Suprapubic skin (tissue), 4 donors: Measurements from ENCODE around the gene KAZALD1. TPM values are rescaled to one million over a fixed set of nuclear protein-coding genes. Genes with fewer than 3 reads are reported as not detected.

Experiments used
- DNase-seq, 2 donors: peaks; one replicate each; pipeline ENCODE4 v3.0.0-alpha.2; 2019; ENCODE audit warnings: low spot score in 2 of 2
- H3K27ac ChIP-seq: fragments of 200-600 bp; sonication (generic); one replicate; pipeline ENCODE4 v1.5.1; 2019
- H3K27me3 ChIP-seq: fragments of 200-600 bp; sonication (generic); one replicate; pipeline ENCODE4 v1.5.1; 2019
- H3K36me3 ChIP-seq: fragments of 200-600 bp; sonication (generic); one replicate; pipeline ENCODE4 v1.5.1; 2019
- H3K4me1 ChIP-seq: fragments of 200-600 bp; sonication (generic); one replicate; pipeline ENCODE4 v1.5.1; 2019
- H3K4me3 ChIP-seq: fragments of 200-600 bp; sonication (generic); one replicate; pipeline ENCODE4 v1.5.1; 2019; ENCODE audit warnings: mild to moderate bottlenecking
- H3K9me3 ChIP-seq: fragments of 200-600 bp; sonication (generic); one replicate; pipeline ENCODE4 v1.5.1; 2019
- EP300 ChIP-seq: sonication (generic); formaldehyde crosslinking; IDR thresholded peaks from one replicate; pipeline ENCODE4 v1.6.1; 2017; ENCODE audit warnings: antibody characterized with exemption
- POLR2A ChIP-seq, 2 donors: fragments of 450-650 bp; IDR thresholded peaks; one replicate each; pipeline ENCODE4 v1.6.1; 2017; ENCODE audit warnings: antibody characterized with exemption in 2 of 2, mild to moderate bottlenecking in 2 of 2, moderate library complexity in 2 of 2
- POLR2AphosphoS5 ChIP-seq, 3 donors: sonication (generic); formaldehyde crosslinking; IDR thresholded peaks; one replicate each; pipeline ENCODE4 v1.6.1; 2017; ENCODE audit warnings: antibody characterized with exemption in 3 of 3
- WGBS: methylation state at CpG from one replicate; pipeline ENCODE4 v1.1.5; 2018; 5-methylcytosine and 5-hydroxymethylcytosine counted together
- total RNA-seq, 4 donors: library from RNA; depleted of rRNA; stranded (reverse); fragments of >200 nt; gene quantifications; one replicate each; pipeline ENCODE4 v1.1.0, GENCODE V29; 2016
- TF ChIP-seq, protein P1 (sequence below), 2 donors: fragments of 200-600 bp in 1 of 2; fragments of 450-650 bp in 1 of 2; sonication (generic) in 1 of 2; IDR thresholded peaks; one replicate each; pipeline ENCODE4 v1.5.1; 2016 to 2019; ENCODE audit warnings: antibody characterized with exemption in 2 of 2, mild to moderate bottlenecking in 1 of 2, moderate library complexity in 1 of 2

Gene KAZALD1
- total RNA-seq, 4 donors from 2014 or later: 1.6 to 4.2 (median 2.5) TPM

DNA sequence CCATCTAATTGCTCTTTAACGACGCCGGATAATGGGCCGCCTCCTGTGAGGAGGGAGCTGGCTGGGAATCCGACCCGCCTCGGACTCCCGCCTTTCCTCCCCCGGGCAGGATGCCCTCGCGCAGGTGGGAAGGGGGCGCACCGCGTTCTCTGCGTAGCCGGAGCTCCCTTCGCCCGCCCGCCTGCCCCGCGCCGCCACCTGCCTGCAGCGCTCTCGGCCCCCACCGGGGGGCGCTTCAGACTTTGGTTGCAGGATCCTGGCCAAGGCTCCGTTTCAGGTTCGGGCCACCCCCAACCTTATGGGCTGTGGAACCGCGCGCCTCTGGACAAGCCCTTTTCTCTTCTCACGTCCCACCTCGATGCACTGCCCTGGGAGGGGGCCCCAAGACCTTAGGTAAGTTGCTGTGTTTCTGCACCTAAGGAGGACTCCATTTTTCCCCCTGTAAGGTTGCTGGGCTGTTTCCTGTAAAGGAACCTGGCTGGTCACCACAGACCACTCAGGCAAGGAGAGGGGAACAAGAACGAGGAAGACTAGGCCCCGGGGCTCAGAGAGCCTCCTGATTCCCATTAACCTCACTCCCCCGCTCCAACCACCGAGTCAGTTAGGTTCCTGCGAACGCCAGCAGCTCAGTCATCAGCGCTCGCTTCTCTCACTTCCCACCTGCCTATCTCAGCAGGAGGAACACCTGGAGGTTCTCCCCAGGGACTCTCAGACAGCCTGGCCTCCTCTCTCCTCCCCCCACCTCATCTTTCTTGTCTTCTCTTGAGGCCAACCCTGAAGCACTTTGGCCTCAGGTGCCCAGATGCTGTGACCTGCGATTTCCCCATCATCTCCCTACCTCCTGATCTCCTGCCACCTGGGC is 11.3 kb upstream of the KAZALD1 start:
- Histone ChIP-seq H3K36me3 (no peaks in the 10 kb centered on the region), H3K9me3 (no peaks in the 10 kb centered on the region), H3K27ac (no peak overlapping the region), H3K27me3 (peaks cover 47% of the 10 kb centered on the region), H3K4me3 (peak overlapping the region; percentile 15), H3K4me1 (peaks cover 27% of the 10 kb centered on the region)
- WGBS: 29% methylated on average over 18 of the region's 42 CpGs
- TF ChIP-seq POLR2AphosphoS5 (IDR thresholded peaks at IDR 0.05) (no peak), EP300 (no peak)
- TF ChIP-seq, protein P1, sequence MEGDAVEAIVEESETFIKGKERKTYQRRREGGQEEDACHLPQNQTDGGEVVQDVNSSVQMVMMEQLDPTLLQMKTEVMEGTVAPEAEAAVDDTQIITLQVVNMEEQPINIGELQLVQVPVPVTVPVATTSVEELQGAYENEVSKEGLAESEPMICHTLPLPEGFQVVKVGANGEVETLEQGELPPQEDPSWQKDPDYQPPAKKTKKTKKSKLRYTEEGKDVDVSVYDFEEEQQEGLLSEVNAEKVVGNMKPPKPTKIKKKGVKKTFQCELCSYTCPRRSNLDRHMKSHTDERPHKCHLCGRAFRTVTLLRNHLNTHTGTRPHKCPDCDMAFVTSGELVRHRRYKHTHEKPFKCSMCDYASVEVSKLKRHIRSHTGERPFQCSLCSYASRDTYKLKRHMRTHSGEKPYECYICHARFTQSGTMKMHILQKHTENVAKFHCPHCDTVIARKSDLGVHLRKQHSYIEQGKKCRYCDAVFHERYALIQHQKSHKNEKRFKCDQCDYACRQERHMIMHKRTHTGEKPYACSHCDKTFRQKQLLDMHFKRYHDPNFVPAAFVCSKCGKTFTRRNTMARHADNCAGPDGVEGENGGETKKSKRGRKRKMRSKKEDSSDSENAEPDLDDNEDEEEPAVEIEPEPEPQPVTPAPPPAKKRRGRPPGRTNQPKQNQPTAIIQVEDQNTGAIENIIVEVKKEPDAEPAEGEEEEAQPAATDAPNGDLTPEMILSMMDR (IDR thresholded peaks at IDR 0.05): peak; percentile 35 to 97
- DNase-seq: peak in 1 of 2 donors; percentile 78

DNA sequence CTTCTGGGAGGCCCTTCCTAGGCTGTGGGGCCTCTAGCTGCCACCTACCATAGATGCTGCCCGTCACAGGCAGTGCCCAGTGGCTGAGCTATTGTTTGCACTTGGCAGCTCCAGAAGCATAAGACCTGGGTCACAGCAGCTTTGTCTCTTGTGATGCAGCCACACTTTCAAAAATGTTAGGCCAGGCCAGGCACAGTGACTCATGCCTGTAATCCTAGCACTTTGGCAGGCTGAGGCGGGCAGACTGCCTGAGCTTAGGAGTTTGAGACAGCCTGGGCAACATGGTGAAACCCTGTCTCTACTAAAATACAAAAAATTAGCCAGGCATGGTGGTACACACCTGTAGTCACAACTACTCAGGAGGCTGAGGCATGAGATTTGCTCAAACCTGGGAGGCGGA is 9.5 kb upstream of the KAZALD1 start:
- 58% methylated on average over 3 of the region's 3 CpGs for WGBS
- Histone ChIP-seq H3K27ac (no peak overlapping the region), H3K27me3 (peaks cover 37% of the 10 kb centered on the region)

DNA sequence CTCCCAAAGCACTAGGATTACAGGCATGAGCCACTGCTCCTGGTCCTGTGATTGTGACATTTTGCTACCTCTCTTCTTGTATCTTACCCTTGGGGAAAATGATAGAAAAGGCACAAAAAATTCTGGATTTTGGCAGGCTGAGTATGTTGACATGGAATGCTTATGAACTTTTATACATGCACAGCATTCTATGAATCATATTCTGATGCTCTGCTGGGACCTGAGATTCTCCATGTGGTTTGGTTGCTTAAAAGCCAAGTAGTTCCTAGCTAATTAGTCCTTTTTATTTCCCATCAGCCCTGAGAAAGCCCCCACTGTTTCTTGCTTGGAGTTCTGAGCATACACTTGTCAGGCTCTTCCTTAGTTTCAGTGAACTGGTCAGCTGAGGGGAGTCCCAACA is 8.3 kb upstream of the KAZALD1 start:
- Histone ChIP-seq H3K27ac (no peak overlapping the region), H3K36me3 (no peaks in the 10 kb centered on the region), H3K9me3 (no peaks in the 10 kb centered on the region), H3K4me3 (no peak overlapping the region), H3K27me3 (peaks cover 25% of the 10 kb centered on the region), H3K4me1 (peaks cover 19% of the 10 kb centered on the region)
- TF ChIP-seq, protein P1 (IDR thresholded peaks at IDR 0.05): no peak
- TF ChIP-seq EP300 (no peak), POLR2A (IDR thresholded peaks at IDR 0.05) (no peak), POLR2AphosphoS5 (IDR thresholded peaks at IDR 0.05) (no peak)
- no peak for DNase-seq

More for the DNA sequence above, 9.5 kb upstream of the KAZALD1 start:
- H3K9me3 ChIP-seq: no peaks in the 10 kb centered on the region
- DNase-seq: no peak
- H3K36me3 ChIP-seq: no peaks in the 10 kb centered on the region
- no peak overlapping the region for H3K4me3 ChIP-seq
- peaks cover 27% of the 10 kb centered on the region for H3K4me1 ChIP-seq
- no peak for TF ChIP-seq POLR2A (IDR thresholded peaks at IDR 0.05)
- TF ChIP-seq, protein P1 (IDR thresholded peaks at IDR 0.05): no peak
- TF ChIP-seq EP300: no peak
- TF ChIP-seq POLR2AphosphoS5 (IDR thresholded peaks at IDR 0.05): no peak

DNA sequence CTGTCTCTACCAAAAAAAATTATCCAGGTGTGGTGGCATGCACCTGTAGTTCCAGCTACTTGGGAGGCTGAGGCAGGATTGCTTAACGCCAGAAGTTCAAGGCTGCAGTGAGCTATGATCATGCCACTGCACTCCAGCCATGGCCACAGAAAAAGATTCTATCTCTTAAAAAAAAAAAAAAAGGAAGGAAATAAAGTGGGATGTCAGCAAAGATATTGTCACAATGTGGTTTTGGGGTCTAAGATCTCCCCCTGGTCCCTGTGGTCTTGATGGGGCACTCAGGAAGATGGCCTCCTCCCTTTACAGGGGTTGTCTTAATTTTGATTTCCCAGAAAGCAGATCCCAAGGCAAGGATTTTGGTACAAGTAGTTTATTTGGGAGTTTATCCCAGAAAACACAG is 7.4 kb upstream of the KAZALD1 start:
- Histone ChIP-seq H3K27me3 (peaks cover 17% of the 10 kb centered on the region), H3K36me3 (no peaks in the 10 kb centered on the region), H3K27ac (no peak overlapping the region), H3K9me3 (no peaks in the 10 kb centered on the region), H3K4me1 (peaks cover 15% of the 10 kb centered on the region), H3K4me3 (no peak overlapping the region)
- DNase-seq: no peak
- TF ChIP-seq POLR2A (IDR thresholded peaks at IDR 0.05): no peak
- no peak for TF ChIP-seq EP300
- 92% methylated on average over 1 of the region's 1 CpG for WGBS

DNA sequence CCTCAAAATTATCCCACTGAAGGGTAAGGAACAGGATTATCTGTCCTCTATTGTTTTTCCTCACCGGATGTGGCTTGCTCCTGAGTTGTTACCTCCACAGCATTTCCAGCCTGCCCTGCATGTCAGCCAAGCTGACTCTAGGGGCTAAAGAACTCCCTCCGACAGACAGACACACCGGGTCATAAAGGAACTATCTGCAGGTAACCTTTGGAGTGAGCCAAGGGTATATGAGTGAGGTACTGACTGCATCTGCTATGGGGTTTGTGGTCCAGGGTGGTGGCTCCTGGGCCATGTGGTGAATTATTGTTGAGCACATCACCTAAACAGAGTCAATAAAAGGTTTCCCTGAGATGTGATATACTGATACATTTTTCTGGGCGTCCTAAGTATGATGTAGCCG is 6.9 kb upstream of the KAZALD1 start:
- Histone ChIP-seq H3K4me3 (no peak overlapping the region), H3K36me3 (no peaks in the 10 kb centered on the region), H3K9me3 (no peaks in the 10 kb centered on the region), H3K27ac (no peak overlapping the region), H3K4me1 (peaks cover 14% of the 10 kb centered on the region), H3K27me3 (peaks cover 11% of the 10 kb centered on the region)
- DNase-seq: no peak
- TF ChIP-seq POLR2AphosphoS5 (IDR thresholded peaks at IDR 0.05) (no peak), POLR2A (IDR thresholded peaks at IDR 0.05) (no peak), EP300 (no peak)
- TF ChIP-seq, protein P1 (IDR thresholded peaks at IDR 0.05): no peak
- WGBS: 92% methylated on average over 5 of the region's 5 CpGs
